Progenitor cell of endocrine pancreas (in vitro differentiated cells): ENCODE data around the gene ARID5B. TPM values are rescaled to one million over a fixed set of nuclear protein-coding genes. Genes with fewer than 3 reads are reported as not detected.

Source experiments
- DNase-seq: peaks from one replicate; pipeline ENCODE4 v3.0.0; 2021; ENCODE audit warnings: low spot score; ENCODE audit not compliant: unreplicated experiment
- H3K27ac Mint-ChIP-seq: 2 replicates; pipeline ENCODE4 v1.8.0; 2021; ENCODE audit warnings: mild to moderate bottlenecking, moderate library complexity, mixed read lengths
- H3K27me3 Mint-ChIP-seq: 2 replicates; pipeline ENCODE4 v1.8.0; 2021; ENCODE audit warnings: mixed read lengths
- H3K36me3 Mint-ChIP-seq: 2 replicates; pipeline ENCODE4 v1.8.0; 2022; ENCODE audit warnings: mixed read lengths; ENCODE audit not compliant: insufficient read depth
- H3K4me1 Mint-ChIP-seq: 2 replicates; pipeline ENCODE4 v1.8.0; 2021; ENCODE audit warnings: low read depth, mixed read lengths
- H3K4me3 Mint-ChIP-seq: 2 replicates; pipeline ENCODE4 v1.8.0; 2021; ENCODE audit warnings: low read depth, mild to moderate bottlenecking, moderate library complexity, mixed read lengths
- H3K9me3 Mint-ChIP-seq: 2 replicates; pipeline ENCODE4 v1.8.0; 2021; ENCODE audit warnings: low read depth, mixed read lengths
- total RNA-seq: library from RNA; stranded (reverse); gene quantifications from 2 replicates; pipeline ENCODE4 v1.2.1, GENCODE V29; 2021
- TF ChIP-seq, protein P1 (sequence below): fragments of 200-600 bp; sonication (generic); IDR thresholded peaks from one replicate; pipeline ENCODE4 v1.5.0; 2021; ENCODE audit warnings: antibody characterized with exemption, mild to moderate bottlenecking; ENCODE audit not compliant: unreplicated experiment

Gene ARID5B
- total RNA-seq, 1 donor from 2014 or later: 19.7 TPM

DNA sequence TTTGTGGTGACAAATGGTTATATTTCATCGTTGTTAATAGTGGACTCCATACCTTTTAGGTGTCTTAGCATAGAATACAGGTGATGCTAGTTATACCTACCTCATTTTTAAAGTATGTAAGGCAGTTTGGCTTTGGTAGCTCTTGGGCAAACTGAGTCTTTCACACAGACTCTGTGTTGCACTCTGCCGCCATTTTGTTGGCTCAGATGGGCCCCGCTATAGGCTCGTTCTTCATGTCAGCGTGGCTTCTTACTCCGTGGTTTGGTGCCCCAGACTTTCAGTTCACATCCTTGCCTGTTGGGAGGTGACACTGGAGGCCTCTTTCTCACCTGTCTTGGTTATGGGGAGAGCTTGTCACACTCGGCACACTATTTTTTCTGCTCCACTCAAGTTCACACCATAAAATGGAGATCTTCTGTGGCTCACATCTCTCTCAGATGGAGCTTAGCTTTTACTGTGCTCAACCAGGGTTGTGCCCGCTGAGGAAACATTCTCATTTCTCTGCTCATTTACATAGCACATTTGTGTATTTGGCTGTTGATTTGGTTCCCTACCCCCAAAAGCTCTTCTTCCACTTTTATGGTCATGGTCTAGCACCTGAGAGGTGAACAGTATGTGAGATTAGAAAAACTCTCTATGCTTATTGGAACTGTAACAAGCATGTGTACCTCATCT, 178.5 kb downstream of the ARID5B start:
- no peak for DNase-seq
- H3K36me3 Mint-ChIP-seq: peaks cover 11% of the 10 kb centered on the region
- H3K27ac Mint-ChIP-seq: no peak overlapping the region
- peaks cover 37% of the 10 kb centered on the region for H3K4me1 Mint-ChIP-seq
- H3K27me3 Mint-ChIP-seq: no peaks in the 10 kb centered on the region
- H3K4me3 Mint-ChIP-seq: no peak overlapping the region
- TF ChIP-seq, protein P1, sequence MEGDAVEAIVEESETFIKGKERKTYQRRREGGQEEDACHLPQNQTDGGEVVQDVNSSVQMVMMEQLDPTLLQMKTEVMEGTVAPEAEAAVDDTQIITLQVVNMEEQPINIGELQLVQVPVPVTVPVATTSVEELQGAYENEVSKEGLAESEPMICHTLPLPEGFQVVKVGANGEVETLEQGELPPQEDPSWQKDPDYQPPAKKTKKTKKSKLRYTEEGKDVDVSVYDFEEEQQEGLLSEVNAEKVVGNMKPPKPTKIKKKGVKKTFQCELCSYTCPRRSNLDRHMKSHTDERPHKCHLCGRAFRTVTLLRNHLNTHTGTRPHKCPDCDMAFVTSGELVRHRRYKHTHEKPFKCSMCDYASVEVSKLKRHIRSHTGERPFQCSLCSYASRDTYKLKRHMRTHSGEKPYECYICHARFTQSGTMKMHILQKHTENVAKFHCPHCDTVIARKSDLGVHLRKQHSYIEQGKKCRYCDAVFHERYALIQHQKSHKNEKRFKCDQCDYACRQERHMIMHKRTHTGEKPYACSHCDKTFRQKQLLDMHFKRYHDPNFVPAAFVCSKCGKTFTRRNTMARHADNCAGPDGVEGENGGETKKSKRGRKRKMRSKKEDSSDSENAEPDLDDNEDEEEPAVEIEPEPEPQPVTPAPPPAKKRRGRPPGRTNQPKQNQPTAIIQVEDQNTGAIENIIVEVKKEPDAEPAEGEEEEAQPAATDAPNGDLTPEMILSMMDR: no peak
- H3K9me3 Mint-ChIP-seq: no peaks in the 10 kb centered on the region

DNA sequence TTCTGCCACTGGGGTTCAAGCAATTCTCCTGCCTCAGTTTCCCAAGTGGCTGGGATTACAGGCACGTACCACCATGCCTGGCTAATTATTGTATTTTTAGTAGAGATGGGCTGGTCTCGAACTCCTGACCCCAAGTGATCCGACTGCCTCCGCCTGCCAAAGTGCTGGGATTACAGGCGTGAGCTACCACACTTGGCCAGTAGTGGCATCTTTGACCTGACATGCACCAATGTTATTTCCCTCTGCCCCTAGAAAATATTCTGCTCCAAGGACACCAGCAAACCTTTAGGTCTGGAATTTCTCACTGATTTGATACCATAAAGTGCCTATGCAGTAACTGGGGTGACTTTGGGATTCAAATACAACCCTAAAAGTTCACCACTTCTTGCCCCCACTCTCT, 179.4 kb downstream of the ARID5B start:
- no peak for DNase-seq
- H3K27me3 Mint-ChIP-seq: no peaks in the 10 kb centered on the region
- H3K4me3 Mint-ChIP-seq: no peak overlapping the region
- no peaks in the 10 kb centered on the region for H3K9me3 Mint-ChIP-seq
- peaks cover 13% of the 10 kb centered on the region for H3K36me3 Mint-ChIP-seq
- H3K27ac Mint-ChIP-seq: no peak overlapping the region
- peaks cover 37% of the 10 kb centered on the region for H3K4me1 Mint-ChIP-seq
- TF ChIP-seq, protein P1: peak; percentile 15

DNA sequence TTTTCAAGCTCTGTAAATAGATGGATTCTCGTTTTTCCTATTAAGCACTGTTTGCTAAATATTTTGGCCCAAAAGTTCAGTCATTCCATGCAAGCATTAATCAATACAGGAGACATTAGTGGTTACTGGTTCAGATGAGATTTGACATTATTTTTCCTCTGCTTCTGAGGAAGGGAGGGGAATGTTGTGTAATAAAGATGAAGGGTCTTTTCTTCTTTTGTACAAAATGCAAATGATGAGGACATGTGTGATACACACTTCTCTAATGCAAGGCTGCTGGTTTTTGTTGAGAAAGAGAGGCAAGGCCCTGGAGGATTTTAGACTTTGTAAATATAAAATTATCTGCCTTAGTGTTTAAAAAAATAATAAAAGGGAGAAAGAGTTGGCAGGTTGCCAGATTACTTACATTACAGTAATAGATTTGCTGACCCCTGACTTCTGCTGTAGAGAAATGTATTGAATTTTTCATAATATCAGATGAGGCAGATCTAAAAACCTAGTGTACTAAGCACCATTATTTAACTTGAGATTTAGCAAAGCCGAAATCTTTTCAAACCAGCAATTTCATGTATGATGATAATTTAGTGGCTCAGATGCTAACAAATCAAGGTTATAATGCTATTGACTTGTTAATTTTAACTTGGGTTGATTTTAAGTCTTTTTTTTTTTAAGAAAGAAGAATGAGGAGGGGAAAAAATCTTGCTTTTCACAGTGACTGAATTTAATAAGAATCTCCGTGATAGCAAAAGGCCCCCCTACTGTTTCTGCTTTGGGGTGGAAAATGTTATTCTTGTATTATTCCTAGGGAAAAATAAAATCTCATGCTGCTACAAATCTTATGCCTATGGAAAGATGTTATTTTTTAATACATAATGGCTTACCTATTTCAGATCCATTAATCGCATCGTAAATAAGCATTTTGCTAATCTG, 180.1 kb downstream of the ARID5B start:
- Mint-ChIP-seq H3K4me3 (no peak overlapping the region), H3K27me3 (no peaks in the 10 kb centered on the region), H3K36me3 (peaks cover 13% of the 10 kb centered on the region), H3K27ac (no peak overlapping the region), H3K4me1 (peaks cover 37% of the 10 kb centered on the region), H3K9me3 (no peaks in the 10 kb centered on the region)
- TF ChIP-seq, protein P1: no peak
- no peak for DNase-seq

DNA sequence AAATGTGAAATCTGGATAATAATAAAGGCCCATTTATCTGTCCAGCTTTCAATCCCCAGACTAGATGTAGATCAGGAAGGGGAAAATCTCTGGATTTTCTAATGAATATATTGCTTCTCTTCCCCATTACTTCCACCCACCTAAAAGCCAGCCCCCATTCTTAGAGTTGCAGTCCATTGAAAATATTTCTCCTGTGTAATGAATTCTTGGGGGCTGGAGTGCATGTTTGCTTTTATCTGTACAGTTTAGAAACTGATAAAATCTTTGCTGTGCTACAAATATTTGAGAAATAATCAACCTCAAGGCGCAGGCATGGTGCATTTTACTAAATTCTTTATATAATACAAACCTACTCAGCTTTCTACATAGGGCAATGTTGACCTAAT, 180.8 kb downstream of the ARID5B start:
- Mint-ChIP-seq H3K27ac (peak overlapping the region; percentile 37), H3K4me1 (peaks cover 33% of the 10 kb centered on the region), H3K4me3 (no peak overlapping the region), H3K9me3 (no peaks in the 10 kb centered on the region), H3K27me3 (no peaks in the 10 kb centered on the region), H3K36me3 (peaks cover 11% of the 10 kb centered on the region)
- TF ChIP-seq, protein P1: no peak
- DNase-seq: no peak

DNA sequence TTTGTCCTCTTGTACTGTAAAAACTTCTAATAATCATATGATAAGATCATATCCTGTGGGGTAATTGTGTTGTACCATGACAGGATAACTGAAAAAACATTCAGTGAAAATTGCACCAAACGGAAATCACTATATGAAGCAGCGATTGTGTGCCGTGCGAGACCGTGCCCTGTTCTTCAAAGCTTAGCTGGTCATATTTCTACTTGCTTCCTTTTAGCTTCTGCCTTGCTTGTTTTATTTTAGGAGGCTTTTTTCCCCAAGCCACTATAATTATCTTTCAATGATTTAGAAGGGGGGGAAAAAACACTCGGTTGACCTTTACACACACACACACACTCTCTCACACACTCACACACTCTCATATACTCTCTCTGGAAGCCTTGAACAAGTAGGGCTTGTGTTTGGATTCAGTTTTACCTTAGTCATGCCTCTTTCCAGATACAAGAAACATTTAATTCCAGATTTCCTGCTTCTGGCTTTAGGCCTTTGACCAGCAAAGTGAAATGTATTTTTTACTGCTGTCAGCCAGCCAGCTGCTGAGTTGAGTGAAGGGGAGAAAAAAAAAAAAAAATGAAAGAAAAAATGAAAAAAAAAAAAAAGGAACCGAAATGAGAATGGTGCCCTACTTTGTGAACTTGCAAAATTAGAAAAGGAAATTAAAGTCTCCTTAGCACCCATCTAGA, 181.4 kb downstream of the ARID5B start:
- Mint-ChIP-seq H3K36me3 (peaks cover 13% of the 10 kb centered on the region), H3K4me3 (no peak overlapping the region), H3K4me1 (peaks cover 29% of the 10 kb centered on the region), H3K27me3 (no peaks in the 10 kb centered on the region), H3K27ac (peak overlapping the region; percentile 25), H3K9me3 (no peaks in the 10 kb centered on the region)
- TF ChIP-seq, protein P1: no peak
- no peak for DNase-seq
